ENCODE measurements around the gene ABTB1. TPM values are rescaled to one million over a fixed set of nuclear protein-coding genes. Genes with fewer than 3 reads are reported as not detected.

Gene ABTB1
- polyA plus RNA-seq, 1 donor from 2014 or later: 76.5 TPM

GRCh38 chr3:127682561-127682960 is 9.8 kb downstream of the ABTB1 start:
- no peak overlapping the region for H3K27ac Mint-ChIP-seq
- peaks cover 0 to 2% (median 0%) of the 10 kb centered on the region in 3 donors for H3K9me3 Mint-ChIP-seq
- H3K27me3 Mint-ChIP-seq: no peaks in the 10 kb centered on the region
- no peaks in the 10 kb centered on the region for H3K36me3 Mint-ChIP-seq
- peaks cover 3 to 9% (median 9%) of the 10 kb centered on the region in 3 donors for H3K4me1 Mint-ChIP-seq
- H3K4me3 Mint-ChIP-seq: no peak overlapping the region

GRCh38 chr3:127684871-127685707 is 12.3 kb downstream of the ABTB1 start:
- H3K27ac Mint-ChIP-seq: no peak overlapping the region
- no peaks in the 10 kb centered on the region for H3K36me3 Mint-ChIP-seq
- peaks cover 0 to 2% (median 0%) of the 10 kb centered on the region in 3 donors for H3K9me3 Mint-ChIP-seq
- no peaks in the 10 kb centered on the region for H3K27me3 Mint-ChIP-seq
- peaks cover 3 to 9% (median 9%) of the 10 kb centered on the region in 3 donors for H3K4me1 Mint-ChIP-seq
- H3K4me3 Mint-ChIP-seq: no peak overlapping the region

DNA sequence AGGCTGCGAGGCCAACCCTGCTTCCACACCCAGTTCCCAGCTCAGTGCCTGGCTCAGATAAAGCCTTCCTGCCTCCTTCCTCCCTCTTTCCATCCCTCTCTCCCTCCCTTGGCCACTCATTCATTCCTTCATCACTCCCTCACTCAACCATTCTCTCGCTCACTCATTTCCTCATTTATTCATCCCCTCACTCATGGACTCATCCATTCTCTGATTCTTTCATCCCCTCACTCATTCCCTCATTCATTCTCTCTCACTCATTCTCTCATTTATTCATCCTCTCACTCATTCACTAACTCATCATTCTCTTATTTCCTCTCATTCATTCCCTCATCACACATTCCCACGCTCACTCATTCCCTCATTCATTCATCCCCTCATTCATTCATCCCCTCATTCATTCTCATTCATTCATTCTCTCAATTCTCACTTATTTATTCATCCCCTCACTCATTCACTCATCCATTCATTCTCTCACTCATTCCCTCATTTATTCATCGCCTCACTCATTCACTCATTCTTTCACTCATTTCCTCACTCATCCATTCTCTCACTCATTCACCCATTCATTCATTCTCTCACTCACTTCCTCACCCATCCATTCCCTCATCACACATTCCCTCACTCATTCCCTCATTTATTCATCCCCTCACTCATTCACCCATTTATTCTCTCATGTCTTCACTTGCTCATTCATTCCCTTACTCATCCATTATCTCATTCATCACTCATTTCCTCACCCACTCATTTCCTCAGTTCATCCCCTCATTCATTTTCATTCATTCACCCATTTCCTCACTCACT is 13.2 kb downstream of the ABTB1 start:
- no peak overlapping the region for H3K27ac Mint-ChIP-seq
- H3K27me3 Mint-ChIP-seq: no peaks in the 10 kb centered on the region
- H3K4me1 Mint-ChIP-seq: peaks cover 3 to 9% (median 8%) of the 10 kb centered on the region in 3 donors
- no peak overlapping the region for H3K4me3 Mint-ChIP-seq
- no peaks in the 10 kb centered on the region for H3K36me3 Mint-ChIP-seq
- H3K9me3 Mint-ChIP-seq: peaks cover 0 to 2% (median 0%) of the 10 kb centered on the region in 3 donors

DNA sequence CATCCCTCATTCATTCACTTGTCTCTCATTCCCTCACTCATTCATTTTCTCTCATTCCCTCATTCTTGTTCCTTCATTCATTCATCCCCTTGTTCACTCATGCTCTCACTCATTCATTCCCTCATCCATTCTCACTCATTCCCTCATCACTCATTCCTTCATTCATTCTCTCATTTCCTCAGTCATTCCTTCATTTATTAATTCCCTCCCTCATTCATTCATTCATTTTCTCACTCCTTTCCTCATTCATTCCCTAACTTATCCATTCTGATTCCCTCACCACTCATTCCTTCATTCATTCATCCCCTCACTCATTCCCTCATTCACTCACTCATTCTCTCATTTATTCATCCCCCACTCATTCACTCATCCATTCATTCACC is 13.8 kb downstream of the ABTB1 start:
- H3K27ac Mint-ChIP-seq: no peak overlapping the region
- no peak overlapping the region for H3K4me3 Mint-ChIP-seq
- H3K9me3 Mint-ChIP-seq: peaks cover 0 to 2% (median 0%) of the 10 kb centered on the region in 3 donors
- H3K4me1 Mint-ChIP-seq: peaks cover 5 to 11% (median 7%) of the 10 kb centered on the region in 3 donors
- H3K36me3 Mint-ChIP-seq: no peaks in the 10 kb centered on the region
- H3K27me3 Mint-ChIP-seq: no peaks in the 10 kb centered on the region

GRCh38 chr3:127687228-127687737 is 14.5 kb downstream of the ABTB1 start:
- Mint-ChIP-seq H3K36me3 (no peaks in the 10 kb centered on the region), H3K4me3 (no peak overlapping the region), H3K27ac (no peak overlapping the region), H3K9me3 (peaks cover 0 to 1% (median 0%) of the 10 kb centered on the region in 3 donors), H3K27me3 (no peaks in the 10 kb centered on the region), H3K4me1 (peaks cover 7 to 10% (median 7%) of the 10 kb centered on the region in 3 donors)

DNA sequence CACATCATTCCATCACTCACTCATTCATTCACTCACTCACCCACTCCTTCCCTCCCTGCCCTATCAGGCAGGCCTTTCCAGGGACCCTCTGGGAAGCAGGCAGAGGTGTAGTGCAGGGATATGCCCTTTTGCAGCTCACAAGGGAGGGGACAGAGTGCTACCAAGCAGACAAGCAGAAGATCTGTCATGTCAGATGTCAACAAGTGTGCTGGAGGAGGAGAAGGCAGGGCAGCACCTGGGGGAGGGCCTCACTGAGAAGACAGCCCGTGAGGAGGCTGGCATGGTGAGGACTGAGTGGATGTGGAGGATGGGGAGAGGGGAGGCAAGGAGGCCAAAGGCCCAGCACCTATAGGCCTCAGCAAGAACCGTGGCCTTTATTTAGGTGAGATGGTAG is 15.3 kb downstream of the ABTB1 start:
- Mint-ChIP-seq H3K4me3 (no peak overlapping the region), H3K27me3 (no peaks in the 10 kb centered on the region), H3K36me3 (no peaks in the 10 kb centered on the region), H3K4me1 (peaks cover 7 to 13% (median 12%) of the 10 kb centered on the region in 3 donors), H3K9me3 (no peaks in the 10 kb centered on the region), H3K27ac (no peak overlapping the region)

DNA sequence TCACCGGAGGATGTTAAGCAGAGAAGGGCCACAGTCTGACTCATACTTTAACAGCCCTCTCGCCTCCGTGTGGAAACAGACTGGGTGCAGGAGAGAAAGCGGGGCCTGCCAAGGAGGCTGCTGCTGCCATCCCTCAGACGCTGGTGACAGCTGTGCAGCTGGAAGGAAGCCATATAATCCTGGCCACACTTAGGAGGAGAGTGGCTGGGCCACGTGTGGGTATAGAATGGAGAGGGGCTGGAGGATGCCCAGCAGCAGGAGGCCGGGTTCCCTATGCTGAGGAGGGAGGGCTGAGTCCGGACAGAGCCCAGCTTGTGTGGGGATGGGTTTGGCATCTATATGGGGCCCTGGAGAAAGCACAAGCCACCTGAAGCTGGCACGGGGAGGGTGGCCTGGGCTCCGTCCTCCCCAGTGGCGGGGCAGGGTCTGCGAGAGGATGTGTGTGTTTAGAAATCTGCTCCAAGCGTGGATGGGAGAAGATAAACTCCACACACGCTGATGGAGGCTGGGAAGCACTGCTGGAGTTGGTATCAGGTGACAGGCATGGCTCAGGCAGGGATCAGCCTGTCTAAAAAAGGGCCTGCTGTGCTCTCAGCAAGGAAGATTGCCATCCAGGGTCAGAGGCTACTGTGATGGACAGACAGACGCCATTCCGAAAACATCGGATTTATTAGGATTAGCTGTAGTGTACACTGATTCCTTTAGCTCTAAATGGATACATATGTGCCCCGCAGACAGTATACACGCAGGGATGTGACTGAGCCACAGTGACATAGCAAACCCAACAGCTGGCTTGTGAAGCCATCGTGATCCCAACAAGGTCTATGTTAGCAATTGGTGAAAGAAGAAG is 15.9 kb downstream of the ABTB1 start:
- Mint-ChIP-seq H3K27ac (no peak overlapping the region), H3K4me3 (no peak overlapping the region), H3K4me1 (peaks cover 7 to 18% (median 14%) of the 10 kb centered on the region in 3 donors), H3K27me3 (no peaks in the 10 kb centered on the region), H3K36me3 (no peaks in the 10 kb centered on the region), H3K9me3 (no peaks in the 10 kb centered on the region)

DNA sequence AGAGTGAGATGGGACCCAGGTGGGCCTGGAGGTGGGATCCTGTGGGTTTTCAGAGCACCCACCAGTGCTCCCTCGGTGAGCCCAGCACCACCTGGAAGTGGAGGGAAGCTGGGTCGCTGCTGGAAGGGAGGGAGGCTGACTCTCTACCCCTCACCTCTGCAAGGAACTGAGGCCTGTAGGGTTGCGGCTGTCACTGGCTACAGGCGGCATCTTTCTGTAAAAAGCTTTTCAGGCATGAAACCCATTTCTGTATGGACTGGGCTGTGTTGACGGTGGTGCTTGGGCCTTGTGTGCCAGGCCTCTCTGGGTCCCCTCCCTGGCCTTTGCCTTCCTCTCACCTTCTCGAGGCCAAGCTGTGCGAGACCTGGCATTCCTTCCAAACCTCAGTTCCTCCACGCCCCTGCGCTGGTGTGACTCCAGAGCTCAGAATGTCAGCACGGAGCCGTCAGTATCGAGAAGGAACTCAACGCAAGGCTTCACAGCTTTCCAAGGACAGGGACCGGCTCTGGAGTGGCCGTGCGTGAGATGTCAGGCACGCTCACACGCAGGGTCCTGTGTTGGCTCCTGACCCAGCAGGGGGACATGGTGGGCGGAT is 16.6 kb downstream of the ABTB1 start:
- Mint-ChIP-seq H3K27ac (no peak overlapping the region), H3K4me3 (no peak overlapping the region), H3K27me3 (no peaks in the 10 kb centered on the region), H3K4me1 (peaks cover 7 to 16% (median 12%) of the 10 kb centered on the region in 3 donors), H3K36me3 (no peaks in the 10 kb centered on the region), H3K9me3 (no peaks in the 10 kb centered on the region)

- Mint-ChIP-seq H3K4me3 (no peak overlapping the region), H3K27ac (no peak overlapping the region), H3K4me1 (peaks cover 7 to 14% (median 12%) of the 10 kb centered on the region in 3 donors), H3K36me3 (no peaks in the 10 kb centered on the region), H3K27me3 (no peaks in the 10 kb centered on the region), H3K9me3 (no peaks in the 10 kb centered on the region)
Observed at GRCh38 chr3:127690106-127690505, 17.4 kb downstream of the ABTB1 start.

- Mint-ChIP-seq H3K27ac (no peak overlapping the region), H3K4me3 (peak overlapping the region in 1 of 4 donors; percentile 22), H3K27me3 (no peaks in the 10 kb centered on the region), H3K9me3 (no peaks in the 10 kb centered on the region), H3K4me1 (peaks cover 7 to 14% (median 12%) of the 10 kb centered on the region in 3 donors), H3K36me3 (no peaks in the 10 kb centered on the region)
Observed at GRCh38 chr3:127690823-127691452, 18.2 kb downstream of the ABTB1 start.

- Mint-ChIP-seq H3K27me3 (no peaks in the 10 kb centered on the region), H3K4me3 (peak overlapping the region in 1 of 4 donors; percentile 60), H3K27ac (no peak overlapping the region), H3K9me3 (no peaks in the 10 kb centered on the region), H3K4me1 (peaks cover 7 to 15% (median 14%) of the 10 kb centered on the region in 3 donors), H3K36me3 (no peaks in the 10 kb centered on the region)
Observed at GRCh38 chr3:127691489-127691888, 18.7 kb downstream of the ABTB1 start.

- Mint-ChIP-seq H3K27me3 (no peaks in the 10 kb centered on the region), H3K36me3 (no peaks in the 10 kb centered on the region), H3K27ac (no peak overlapping the region), H3K4me3 (peak overlapping the region in 1 of 4 donors; percentile 60), H3K9me3 (no peaks in the 10 kb centered on the region), H3K4me1 (peaks cover 7 to 15% (median 15%) of the 10 kb centered on the region in 3 donors)
Observed at GRCh38 chr3:127691974-127692373, 19.2 kb downstream of the ABTB1 start.

GRCh38 chr3:127692501-127693335 is 20.0 kb downstream of the ABTB1 start:
- Mint-ChIP-seq H3K27ac (peak overlapping the region in 1 of 3 donors; percentile 15), H3K4me3 (peak overlapping the region in 2 of 4 donors; percentile 72 to 80), H3K4me1 (peaks cover 13 to 18% (median 18%) of the 10 kb centered on the region in 3 donors), H3K9me3 (no peaks in the 10 kb centered on the region), H3K27me3 (peaks cover 1% of the 10 kb centered on the region), H3K36me3 (no peaks in the 10 kb centered on the region)
